Measurements from ENCODE around the gene ACTL8.

ACTL8 gene

DNA sequence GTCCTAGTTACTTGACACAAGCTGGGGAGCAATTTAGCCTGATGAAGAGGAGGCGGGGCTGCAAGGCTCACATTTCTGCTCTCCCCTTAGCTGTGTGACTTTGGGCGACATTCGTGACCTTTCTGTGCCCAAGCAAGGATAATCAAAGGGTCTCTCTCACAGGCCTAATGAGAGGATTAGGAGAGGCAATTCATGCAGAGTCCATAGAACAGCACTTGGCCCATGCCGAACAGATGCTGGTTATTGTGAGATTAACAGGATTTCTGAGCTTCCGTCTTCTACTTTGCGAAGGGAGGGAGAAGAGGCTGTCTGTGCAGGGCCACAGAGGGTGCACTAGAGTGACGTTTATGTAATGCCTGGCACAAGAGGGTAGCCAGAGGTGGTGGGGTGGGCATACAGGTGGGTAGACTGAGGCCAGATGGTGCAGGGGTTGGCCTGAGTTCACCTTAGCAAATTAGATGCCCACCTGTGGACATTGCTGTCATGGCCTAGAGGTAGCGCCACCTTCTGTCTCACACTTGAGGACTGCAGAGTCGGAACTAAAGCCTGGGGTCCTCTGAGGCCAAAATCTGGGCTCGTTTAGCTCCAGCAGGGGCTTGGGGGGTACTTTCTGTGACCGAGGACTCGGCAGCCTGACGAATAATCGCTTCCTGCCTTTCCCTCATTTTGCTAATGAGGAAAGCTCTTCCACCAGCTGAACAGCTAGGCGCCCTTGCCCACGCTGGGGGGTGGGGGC is 18.6 kb downstream of the ACTL8 start:
- DNase-seq, result no peak

DNA sequence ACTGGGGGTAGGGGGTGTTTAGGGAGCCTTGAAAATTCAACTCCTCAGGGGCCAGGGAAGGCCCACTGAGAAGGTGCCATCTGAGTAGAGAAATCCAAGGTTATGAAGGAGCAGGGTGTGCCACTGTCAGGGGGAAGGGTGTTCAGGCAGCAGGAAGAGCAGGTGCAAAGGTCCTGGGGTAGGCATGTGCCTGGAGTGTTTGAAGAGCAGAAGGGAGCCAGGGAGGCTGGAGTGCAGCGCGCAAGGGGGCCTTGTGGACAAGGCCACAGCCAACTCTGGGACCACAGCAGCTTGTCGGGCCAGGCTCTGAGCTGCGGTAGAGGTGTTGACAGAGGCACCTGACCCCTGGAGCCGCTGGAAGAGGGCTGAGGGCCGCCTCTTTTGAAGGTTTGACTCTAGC is 19.3 kb downstream of the ACTL8 start:
- DNase-seq, result no peak

DNA sequence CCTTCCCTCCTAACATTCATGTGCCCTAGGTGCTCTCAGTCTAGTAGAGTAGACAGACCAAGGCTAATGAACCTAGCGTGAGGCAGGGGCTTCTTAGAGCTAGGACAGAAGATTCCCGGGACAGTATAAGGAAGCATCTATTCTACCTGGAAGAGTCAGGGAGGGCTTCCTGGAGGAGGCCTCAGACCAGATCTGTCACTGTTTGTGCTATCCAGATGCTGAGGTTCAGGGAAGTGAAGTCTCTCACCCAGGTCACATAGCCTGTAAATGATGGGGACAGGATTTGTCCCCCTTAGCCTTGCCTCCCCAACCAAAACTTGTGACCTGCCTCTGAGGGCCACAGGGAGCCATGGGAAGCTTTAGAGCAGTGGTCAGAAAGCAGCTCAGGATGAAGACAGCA is 20.7 kb downstream of the ACTL8 start:
- DNase-seq, result no peak

DNA sequence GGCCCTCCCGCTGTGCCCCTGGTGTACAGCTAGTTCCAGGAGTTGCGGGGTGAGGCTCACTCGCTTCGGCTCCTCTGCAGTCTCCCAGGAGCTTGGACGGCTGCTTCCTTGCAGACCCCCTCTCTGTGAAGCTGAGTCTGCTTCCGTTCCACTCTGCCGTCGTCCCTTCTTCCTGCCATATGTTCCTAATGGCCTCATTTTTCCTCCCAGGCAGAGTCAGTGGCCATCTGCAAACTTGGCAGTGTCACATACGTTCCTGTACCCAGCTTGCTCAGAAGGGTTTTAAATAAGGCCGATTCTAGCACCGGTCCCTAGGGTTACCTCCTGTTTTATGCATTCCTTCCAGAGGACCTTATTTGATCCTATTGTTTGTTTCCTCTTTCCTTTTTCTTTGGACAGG is 21.3 kb downstream of the ACTL8 start:
- no peak for DNase-seq

DNA sequence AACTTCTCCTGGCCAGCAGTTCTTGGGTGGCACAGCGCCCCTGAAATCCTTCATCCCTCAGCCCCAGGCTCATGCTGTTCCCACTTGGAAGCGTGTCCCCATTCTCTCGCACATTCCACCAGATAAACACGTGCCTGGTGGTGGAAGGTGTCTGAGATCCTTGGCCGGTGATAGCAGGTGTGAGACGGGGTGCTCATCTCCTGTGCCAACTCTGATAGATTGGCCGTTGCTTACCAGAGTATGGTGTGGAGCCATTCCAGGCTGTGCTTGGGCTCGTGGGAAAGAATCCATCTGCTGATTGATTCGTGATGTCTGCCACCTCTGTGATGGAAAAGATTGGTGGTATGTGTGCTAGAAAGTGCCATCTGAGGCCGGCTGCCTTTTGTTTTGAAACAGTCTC is 22.2 kb downstream of the ACTL8 start:
- DNase-seq, result no peak

DNA sequence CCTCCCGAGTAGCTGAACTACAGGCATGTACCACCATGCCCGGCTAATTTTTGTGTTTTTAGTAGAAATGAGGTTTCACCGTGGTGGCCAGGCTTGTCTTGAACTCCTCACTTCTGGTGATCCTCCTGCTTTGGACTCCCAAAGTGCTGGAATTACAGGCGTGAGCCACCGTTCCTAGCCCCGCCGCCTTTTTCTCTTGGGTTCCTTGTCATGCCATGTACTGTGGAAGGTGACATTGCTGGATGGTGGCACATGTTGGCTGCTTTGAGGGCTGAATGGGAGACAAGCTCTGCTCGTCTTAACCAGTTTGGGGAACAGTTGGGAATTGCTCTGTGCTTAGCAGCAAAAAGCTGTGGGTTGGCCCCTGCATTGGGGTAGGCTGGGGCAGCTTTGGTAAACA is 22.7 kb downstream of the ACTL8 start:
- DNase-seq, result no peak

DNA sequence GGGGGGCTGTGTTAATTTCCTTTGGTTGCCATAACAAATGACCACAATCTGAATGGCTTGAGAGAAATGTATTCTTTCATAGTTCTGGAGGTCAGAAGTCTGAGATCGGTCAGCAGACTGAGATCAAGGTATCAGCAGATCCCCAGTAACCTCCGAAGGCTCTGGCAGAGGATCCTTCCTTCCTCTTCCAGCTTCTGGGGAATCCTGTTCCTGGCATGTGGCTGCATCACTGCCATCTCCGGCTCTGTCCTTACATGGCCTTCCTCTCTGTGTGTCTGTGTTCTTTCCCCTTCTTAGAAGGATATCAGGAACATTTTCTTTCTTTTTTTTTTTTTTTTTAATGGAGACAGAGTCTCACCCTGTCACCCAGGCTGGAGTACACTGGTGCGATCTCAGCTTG is 25.8 kb downstream of the ACTL8 start:
- no peak for DNase-seq

DNA sequence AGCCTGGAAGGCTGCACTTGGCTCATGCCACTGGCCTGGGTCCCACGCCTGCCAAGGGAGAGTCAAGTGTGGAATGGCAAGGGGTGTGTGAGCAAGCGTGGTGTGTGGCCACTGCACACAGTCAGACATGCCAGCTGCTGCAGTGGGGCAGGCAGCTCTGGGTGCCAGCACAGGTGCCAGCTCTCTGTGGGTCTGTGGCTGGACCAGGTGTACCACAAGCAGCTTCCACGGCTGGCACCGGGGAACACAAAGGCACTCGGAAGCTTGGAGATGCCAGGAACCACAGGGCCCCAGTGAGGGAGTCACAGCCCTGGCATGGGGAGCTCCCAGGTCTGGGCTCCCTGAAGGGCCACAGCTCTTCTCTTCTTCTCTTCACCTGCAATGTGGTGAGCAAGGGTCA is 34.8 kb downstream of the ACTL8 start:
- DNase-seq, result no peak

DNA sequence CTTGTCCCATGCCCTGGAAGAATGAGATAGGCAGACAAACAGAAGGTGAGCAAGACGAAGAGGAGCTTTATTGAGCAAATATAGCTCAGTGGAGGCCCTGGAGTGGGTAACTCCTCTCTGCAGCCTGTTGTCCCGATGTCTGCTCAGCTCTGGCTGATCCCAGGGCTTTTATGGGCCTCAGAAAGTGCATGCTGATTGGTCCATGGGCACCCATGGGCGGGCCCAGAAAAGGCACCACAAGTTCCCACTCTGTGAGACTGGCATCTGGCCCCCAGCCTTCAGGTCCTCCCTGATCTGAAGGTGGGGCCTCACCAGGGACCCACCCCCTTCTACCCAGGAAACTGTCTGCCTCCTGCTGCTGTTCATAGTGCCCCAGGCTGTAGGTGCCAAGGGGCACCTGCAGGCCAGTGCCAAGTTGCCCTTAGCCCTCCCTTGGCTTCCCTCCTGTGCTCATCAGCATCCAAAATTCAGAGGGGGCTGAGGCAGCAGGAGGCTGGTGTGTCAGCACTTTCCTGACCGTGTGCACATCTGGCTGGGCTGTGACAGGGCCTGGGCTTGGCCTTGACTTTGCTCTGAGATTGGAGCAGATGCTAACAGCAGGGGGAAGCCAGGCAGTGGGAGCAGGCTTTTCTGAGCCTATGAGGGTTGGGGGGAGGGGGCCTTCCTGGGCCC is 35.4 kb downstream of the ACTL8 start:
- DNase-seq, result no peak

DNA sequence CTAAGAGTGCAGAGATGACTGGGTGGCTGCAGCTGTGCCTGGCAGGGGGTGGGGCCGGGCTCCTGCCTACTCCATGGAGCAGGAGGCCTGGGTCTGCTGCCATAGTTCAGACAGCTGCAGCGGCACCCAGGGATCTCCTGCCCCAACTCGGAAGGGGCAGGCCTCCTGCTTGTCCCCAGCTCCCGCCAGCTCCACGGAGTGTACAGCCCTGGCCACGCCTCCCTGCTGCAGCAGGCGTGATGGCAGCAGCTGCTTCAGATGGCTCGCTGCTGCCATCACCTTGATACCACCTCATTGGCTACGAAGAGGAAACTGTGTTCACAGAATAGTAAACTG is 35.9 kb downstream of the ACTL8 start:
- no peak for DNase-seq

DNA sequence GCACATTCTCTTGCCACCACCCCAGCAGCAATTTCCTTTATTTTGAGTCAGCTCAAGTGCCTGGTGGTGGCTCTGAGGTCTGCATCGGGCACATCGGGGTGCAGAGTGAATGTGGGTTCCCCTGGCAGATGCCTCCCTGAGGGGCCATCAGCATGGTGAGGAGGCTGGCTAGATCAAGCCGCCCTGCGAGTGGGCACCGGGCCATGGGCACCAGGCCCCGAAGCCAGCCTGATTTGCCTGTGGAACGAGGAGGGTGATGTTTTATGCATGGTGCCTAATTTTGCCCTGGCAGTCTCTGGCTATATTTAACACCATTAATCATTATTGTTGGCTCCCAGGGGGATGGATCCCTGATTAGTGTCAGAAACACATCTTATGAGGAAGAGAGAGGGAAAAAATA is 36.3 kb downstream of the ACTL8 start:
- no peak for DNase-seq

DNA sequence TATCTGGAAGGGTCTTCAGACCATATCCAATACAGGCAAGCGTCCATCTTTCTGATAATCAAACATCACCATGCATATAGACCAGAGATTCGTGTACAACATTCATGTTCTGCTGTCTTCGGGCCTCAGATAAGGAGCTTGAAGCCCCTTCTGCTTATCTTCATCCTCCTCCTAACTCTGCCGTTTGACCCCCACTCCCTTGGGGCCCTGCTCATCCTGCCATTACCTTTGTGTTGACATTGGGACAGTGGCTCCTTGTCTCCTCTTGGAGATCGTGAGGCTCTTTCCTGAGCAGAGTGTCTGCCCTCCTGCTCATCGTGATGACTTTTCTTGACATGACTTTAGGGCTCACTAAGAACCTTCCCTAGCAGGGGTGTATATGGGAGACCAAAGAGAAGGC is 37.3 kb downstream of the ACTL8 start:
- no peak for DNase-seq

DNA sequence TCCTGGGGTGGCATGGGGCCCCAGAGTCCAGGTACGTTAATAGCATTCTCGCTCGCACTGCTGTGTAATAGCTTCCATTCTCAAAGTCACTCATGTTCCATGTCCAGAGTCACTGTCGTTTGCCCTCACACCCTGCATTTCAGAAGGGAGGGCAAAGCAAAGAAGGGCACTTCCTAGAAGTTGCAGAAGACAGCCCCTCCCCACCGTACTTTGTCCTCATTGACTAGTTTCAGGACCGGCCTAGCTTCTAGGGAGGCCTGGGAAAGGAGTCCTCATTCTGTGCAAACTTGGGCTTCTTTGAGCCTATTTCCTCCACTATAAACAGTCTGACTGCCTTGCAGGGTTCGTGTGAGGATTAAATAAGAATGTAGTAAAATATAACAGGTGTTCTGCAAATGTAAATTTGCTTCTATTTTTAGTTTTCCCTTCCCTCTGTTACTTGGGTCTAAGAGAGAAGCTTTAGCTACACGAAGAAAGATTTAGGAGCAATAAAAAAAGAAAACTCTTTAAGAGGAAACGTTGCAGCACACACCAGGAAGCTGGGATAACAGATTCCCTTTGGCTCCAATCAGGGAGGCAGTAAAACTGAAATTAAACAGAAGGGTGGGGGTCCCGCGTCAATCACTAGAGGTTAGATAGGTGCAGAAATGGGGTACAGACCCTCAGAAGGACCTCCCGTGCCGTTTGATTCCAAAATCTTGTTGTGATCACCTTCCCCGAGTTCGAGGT is 40.1 kb downstream of the ACTL8 start:
- DNase-seq, result no peak

DNA sequence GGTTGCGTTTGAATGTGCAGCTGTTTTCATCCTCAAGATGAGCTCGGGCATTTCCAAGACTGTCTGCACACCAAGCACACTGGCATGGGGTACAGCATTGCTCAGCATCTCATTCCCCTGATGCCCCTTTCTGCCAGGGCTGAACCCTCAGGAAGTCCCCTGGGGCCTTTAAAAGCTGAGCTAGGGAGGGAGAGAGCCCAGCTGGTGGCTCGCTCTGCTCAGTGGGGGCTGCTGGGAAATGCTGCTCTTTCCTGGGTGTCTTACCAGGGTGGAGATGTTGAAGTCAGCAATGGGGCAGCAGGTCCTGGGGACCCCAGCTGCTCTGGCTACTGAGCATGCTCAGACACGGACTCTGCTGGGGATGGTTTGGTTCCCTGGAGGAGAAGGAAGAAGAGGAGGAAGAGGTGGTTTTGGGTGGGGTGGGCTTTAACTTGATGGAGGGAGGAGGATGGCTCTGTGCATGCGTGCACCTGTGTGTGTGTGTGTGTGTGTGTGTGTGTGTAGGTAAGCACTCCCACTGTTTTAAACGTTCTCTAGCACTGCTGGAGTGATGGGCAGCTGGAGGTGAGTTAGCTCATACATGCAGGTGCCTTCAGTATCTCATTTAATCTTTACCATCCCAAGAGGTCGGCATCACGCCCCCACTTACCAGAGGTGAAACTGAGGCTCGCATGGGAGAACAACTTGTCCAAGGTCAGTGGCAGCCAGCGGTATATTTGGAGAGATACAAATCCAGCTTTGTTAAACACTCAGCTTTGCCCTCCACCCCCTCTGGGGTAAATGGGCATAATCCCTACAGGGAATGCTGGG is 40.9 kb downstream of the ACTL8 start:
- no peak for DNase-seq

DNA sequence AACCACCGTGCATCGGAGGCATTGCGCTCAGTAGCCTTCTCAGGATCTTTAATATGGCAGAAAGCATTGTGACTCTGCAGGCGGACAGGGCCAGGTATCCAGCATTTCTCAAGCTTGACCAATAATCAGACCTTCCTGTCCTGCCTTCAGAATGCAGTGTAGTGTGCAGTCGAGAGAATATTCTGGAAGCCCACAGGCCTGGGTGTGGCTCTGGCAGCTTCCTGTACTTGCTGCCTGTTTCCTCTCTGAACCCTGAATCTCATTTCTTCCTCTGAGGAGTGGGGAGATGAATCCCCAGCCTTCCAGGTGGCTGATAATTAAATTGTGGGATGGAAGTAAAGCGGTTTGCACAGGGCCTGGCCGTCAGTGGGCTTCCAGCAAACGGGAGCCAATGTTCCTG is 42.3 kb downstream of the ACTL8 start:
- DNase-seq, result no peak

DNA sequence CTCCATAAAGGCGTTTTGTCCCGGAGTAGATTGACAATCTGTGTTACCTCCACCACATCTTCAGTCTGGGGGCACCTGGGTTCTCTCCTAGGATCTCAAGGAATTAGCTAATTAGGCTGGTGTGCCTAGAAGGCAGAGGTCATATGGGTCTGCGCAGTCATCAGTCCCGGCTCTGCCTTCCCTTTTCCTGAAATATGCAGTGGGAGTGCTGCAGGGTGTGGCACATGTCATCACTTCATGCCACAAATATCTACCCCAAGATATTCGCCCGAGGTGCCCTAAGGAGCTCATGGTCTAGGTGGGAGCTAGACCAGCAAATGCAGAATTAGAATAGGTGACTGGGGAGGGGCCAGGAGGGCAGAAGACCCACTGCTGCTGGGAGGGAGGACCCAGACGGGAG is 42.9 kb downstream of the ACTL8 start:
- no peak for DNase-seq

DNA sequence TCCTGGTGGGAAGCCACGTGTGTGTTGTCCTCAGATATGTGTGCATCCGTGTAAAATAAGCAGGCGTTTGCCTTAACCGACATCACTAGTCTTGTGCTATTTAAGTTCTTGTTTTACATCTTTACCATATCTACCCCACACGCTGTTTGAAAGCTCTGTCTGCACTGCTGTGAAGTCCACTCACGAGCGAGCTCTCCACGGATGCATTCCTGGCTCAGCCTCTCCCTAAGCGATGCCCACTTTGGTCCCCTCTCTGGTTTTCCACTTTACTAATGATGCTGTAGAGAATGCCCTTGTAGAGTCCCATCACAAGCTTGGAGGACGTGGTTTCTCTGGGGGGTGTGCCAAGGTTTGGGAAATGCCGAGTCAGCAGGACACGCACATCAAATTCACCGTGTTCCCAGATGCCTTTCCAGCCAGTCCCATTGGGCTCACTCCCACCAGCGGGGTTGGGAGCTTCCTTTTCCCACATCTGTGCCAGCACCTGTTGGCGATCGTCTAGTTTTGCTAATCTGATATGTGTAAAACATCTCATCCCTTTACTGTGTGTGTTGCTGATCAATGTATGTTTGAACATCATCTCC is 43.8 kb downstream of the ACTL8 start:
- DNase-seq, result no peak

DNA sequence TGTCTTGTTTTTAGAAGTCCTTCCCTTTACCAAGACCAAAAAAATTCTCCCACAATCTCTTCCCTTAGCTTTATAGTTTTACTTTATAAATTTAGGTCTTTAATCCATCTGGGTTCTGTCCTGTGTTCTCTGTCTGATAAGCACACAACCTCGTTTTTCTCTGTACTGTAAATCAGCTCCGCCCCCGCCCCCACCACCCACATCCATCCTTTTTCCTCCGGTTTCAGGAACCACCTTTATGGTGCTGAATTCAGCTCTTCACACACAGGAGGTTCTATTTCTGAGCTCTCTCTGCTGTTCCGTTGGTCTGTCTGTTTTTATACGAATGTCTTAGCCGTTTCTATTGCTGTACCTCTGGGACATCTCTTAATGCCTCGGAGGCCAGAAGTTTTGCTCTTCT is 44.5 kb downstream of the ACTL8 start:
- DNase-seq, result no peak

DNA sequence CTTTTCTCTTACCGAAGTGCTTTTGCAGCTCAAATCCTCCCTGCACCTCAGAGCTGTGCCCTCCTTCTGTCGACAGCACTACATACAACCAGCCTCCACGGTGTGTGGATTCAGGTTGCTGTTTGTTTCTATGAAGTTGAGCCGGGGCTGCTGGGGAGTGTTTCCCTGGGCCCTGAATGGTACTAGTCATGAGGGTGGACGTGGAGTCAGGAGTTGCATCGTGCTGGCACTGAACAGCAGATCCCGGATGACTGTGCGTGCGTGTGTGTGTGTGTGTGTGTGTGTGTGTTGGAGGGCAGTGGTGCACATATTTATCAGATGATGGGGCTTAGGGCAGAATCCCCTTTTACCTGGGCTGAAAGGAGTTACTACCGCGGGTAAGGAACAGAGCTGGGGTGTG is 47.0 kb downstream of the ACTL8 start:
- no peak for DNase-seq

DNA sequence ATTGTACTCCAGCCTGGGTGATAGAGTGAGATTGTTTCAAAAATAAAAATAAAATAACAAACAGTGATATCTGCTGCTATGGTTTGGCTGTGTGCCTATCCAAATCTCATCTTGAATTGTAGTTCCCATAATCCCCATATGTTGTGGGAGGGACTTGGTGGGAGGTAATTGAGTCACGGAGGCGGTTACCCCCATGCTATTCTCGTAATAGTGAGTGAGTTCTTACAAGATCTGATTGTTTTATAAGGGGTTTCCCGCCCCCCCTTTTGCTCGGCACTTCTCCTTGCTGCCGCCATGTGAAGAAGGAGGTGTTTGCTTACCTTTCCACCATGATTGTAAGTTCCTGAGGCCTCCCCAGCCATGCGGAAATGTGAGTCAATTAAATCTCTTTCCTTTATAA is 47.8 kb downstream of the ACTL8 start:
- DNase-seq, result no peak

DNA sequence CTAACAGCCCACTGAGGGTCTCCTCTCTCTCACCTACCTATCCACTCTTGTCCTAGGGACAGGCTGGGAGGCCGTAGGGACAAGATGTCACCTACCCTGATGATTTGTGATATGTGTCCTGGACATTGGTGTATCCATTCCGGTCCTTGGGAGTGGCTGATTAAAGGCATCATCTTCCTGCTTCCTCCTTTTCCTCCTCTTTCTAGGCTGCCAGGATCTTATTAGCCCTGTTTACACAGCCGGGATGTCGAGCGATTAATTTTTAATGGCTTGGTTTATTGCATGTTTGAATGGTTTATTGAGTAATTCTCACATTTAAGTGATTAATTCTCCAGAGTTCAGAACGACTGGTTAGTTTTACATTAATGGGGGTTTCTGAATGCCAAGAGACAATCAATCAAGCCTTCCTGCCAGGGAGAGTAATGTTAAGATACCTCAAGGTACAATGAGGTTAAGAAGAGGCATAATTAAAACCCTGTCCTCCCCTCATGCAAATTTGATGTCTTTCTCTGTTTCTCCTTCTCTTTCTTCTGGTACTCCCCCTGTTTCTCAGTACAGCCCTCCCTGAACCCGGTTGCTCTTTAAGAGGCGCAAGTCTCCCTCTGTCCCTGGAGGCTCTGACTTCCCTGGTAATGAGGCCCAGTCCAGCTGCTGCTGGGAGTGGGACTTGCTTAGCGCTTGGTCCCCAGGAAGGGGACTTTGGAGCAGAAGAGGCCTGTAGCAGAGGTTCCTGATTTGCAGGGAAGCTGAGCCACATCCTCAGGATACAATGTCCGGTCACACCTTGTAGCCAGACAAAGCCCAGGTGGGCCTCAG is 50.9 kb downstream of the ACTL8 start:
- no peak for DNase-seq

DNA sequence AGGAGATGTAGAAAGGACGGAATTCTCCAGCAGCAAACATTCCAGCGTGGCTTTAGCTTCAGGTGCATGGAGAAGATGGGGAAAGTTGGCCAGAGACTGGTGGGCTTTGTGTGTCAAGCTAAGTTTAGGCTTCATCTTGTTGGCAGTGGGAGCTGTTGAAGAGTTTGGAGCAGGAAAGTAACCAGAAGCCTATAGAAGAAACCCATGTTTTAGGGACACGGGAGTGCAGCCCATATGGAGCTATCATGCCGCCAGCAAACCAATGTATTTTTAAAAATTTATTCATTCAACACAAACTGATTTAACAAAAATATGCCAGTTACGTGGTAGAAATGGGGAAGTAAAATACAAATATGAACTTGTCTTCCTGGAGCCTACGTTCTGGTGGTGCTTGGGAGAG is 53.7 kb downstream of the ACTL8 start:
- no peak for DNase-seq
